SW 1271 (cell line): ENCODE data around the gene CDKN2A.

Source experiments
- DNase-seq, 2 experiments: peaks; one replicate each; lab custom pipeline; 2025; lab: John Stamatoyannopoulos, UW

Gene CDKN2A

DNA sequence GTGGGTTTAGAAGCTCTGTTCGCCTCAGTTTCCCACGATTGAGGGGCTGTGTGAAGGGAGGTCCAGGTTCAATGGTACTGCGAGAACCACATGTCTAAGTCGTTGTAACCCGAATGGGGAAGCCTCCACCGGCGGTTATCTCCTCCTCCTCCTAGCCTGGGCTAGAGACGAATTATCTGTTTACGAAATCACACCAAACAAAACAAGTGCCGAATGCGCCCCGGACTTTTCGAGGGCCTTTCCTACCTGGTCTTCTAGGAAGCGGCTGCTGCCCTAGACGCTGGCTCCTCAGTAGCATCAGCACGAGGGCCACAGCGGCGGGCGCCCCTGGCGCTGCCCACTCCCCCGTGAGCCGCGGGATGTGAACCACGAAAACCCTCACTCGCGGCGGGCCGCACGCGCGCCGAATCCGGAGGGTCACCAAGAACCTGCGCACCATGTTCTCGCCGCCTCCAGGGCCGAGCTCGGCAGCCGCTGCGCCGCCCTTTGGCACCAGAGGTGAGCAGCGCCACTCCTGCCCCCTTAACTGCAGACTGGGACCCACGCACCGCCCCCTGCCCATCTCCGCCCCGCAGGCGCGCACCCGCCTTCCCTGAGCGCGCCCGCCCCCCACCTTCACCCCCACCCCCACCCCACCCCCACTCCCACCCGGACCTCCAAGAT is at the start of gene CDKN2A:
TSS of gene CDKN2A (minus strand) at position 500 of the 663 bp plus-strand sequence.
- DNase-seq: no peak

GRCh38 chr9:22043928-22044327 is 49.7 kb upstream of the CDKN2A start:
- DNase-seq: no peak

GRCh38 chr9:22041775-22042174 is 47.6 kb upstream of the CDKN2A start:
- no peak for DNase-seq

- DNase-seq: no peak
Observed at GRCh38 chr9:22041344-22041743, 47.2 kb upstream of the CDKN2A start.

- no peak for DNase-seq
Observed at GRCh38 chr9:22040760-22041159, 46.6 kb upstream of the CDKN2A start.

DNA sequence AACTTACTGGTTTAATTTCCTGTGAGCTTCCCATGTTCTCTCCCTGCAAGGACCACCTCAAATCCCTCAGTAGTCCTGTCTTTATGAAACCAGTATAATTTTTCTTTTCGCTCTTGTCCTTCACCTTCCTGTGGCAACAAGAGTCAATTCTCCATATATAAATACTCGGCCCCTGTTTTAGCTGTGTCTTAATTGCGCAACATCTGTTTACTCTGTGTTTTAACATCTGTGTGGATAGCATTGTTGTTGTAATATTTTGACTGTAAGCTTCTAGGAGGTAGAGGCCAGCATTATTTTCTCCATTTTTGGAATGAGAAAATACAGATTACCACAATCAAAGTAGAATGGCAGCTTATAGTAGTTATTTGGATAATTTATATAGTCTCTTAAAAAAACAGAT is 45.1 kb upstream of the CDKN2A start:
- DNase-seq: no peak

DNA sequence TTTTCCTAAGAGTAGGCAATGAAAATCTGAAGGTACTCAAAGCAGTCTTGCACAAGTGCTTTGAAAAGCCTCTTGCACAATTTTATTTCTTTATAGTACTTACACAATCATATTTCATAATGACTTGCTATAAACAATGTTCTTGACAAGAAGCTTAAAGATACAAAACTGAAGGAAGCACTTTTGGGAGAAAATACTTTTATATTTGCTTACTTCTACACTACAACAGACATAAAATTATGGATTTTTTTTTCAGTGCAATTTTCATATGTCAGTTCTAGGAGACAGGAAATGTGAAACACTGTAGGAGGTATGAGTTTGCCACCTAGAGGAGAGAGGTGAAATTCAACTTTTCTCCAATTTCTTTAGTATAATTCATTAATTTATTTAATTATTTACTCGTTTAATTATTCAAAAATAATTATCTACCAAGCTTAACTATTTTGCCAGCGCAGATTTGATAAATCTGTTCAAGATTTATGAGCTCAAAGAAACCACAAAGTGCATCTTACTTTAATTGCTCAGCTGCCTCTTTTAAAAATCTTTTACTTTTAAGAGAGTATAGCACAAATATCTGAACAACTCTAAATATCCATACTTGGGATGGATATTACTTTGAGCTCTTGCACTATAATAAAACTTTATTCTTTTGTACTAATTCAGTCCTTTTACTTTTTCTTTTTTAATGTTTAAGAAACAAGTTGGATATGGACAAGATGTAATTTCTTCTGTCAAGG is 43.9 kb upstream of the CDKN2A start:
- no peak for DNase-seq

DNA sequence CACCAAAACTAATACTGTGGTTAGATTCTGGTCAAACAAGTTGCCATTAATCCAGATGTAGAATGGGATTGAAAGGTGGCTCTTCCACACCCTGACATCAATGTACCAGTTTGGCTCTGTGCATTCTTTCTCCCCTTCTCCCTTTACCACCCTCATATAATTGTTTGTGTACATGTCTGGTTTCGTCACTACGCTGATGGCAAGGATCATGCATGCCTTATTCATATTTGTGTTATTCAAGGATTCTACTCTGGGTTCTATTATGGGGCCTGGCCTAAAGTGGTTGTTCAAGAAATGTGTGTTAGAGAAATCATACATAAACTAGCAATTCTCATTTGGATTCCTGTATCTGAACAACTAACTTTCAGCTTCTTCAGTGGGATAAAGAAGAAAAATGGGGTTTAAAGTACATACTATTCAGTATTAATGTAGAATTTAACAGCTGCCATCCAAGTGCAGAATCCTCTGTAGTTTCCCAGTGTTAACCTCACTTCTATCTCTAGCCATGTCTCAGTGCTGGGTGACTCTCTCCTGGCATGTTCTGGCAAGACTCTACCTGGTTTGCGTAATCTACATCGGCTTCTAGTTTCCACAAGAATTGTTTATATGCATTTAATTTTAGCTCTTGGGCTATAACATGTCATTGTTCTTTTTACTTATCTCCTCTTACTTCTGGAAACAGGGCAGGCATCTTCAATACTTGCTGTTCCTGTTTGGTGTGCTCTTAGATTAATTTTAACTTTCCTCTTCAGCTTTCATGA is 42.9 kb upstream of the CDKN2A start:
- DNase-seq: no peak

- no peak for DNase-seq
Observed at GRCh38 chr9:22035591-22036011, 41.4 kb upstream of the CDKN2A start.

- DNase-seq: no peak
Observed at GRCh38 chr9:22033012-22033630, 38.9 kb upstream of the CDKN2A start.

DNA sequence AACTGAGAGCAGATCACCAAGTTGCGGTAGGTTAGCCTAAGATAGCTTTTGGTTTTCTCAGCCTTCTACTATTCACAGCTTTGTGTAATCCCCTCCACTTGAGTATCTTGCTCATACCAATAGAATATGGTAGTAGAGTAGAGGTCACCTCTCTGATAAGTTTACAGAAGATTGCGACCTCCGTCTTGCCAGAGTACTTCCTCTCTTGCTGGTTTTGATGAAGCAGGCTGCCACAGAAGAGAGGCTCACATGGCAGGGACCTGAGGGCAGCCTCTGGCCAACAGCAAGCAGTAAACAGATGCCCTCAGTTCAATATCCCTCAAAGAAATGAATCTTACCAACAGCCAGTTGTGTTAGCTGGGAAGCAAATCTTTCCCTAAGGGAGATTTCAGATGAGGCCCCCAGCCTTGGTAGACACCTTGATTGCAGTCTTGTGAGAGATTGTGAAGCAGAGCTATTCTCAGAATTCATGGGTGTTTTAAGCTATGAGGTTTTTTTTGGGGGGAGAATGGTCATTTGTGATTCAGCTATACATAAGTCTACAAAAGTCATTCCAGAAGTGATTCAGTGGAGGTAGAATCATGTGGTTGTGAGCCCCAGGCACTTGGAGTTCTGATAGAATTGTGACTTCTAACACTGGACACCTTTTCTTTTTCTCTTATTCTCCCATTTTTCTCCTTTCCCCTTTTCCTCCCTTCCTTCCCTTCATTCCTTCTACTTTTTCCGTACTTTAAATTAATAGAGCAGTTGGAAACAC is 37.6 kb upstream of the CDKN2A start:
- no peak for DNase-seq

DNA sequence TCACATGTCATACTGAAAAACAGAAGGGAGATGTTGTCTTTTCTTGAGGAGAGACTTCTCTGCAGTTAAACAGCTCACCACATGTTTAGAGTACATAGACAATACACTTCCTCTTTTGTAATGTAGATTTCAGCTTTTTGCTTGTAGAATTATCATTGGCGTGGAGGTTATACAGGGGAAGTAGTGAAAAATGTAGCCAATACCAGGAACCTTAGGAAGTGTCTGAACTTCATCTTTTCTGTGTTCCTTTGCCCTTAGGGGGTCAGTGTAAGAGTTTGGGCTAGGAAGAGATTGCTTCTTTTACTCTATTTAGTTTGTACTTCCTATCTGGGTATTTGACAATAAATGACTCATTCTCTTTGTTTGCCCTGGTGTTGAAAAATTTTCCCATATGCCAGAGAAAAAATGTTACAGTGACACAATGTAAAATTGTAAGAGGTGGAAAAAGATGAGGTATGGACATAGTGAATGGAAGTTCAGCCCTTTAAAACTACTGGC is 36.0 kb upstream of the CDKN2A start:
- no peak for DNase-seq

GRCh38 chr9:22029231-22029630 is 35.0 kb upstream of the CDKN2A start:
- no peak for DNase-seq

GRCh38 chr9:22028394-22028793 is 34.2 kb upstream of the CDKN2A start:
- DNase-seq: no peak

DNA sequence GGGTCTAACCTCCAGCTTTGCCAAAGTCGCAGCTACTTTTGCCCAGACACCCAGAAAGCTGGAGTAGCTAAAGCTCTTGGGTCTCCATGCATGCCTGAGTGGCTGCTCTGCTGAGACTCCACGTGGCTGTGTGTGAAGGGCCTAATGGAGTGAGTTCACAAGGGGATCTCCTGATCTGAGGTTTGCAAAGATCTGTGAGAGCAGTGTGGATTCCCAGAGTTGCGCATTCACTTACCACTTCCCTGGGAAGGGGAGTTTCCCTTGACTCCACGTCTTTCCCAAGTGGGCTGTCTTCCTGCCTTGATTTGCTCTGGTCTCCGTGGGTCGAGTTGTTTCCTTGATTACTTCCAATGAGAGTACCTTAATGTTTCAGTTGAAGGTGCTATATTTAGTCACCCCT is 32.5 kb upstream of the CDKN2A start:
- DNase-seq: no peak

GRCh38 chr9:22022396-22022795 is 28.2 kb upstream of the CDKN2A start:
- no peak for DNase-seq

- DNase-seq: no peak
Observed at GRCh38 chr9:22010866-22011625, 16.9 kb upstream of the CDKN2A start.

DNA sequence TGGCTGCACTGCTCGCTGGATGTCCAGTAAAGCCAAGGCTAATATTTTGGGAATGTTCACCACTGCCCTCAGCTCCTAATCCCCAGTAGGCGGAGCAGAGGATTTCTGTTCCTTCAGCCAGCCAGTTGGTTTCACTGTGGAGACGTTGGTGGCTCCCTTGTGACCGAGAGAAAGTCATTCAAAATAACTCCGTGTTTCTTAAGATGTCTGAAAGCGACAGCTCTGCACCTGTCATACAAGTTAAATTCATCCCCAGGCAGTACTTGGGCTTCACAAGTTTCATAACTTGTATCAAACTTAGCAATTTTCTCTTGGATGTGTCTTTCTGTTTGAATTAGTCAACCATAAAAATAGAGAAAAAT is 15.3 kb upstream of the CDKN2A start:
- no peak for DNase-seq

DNA sequence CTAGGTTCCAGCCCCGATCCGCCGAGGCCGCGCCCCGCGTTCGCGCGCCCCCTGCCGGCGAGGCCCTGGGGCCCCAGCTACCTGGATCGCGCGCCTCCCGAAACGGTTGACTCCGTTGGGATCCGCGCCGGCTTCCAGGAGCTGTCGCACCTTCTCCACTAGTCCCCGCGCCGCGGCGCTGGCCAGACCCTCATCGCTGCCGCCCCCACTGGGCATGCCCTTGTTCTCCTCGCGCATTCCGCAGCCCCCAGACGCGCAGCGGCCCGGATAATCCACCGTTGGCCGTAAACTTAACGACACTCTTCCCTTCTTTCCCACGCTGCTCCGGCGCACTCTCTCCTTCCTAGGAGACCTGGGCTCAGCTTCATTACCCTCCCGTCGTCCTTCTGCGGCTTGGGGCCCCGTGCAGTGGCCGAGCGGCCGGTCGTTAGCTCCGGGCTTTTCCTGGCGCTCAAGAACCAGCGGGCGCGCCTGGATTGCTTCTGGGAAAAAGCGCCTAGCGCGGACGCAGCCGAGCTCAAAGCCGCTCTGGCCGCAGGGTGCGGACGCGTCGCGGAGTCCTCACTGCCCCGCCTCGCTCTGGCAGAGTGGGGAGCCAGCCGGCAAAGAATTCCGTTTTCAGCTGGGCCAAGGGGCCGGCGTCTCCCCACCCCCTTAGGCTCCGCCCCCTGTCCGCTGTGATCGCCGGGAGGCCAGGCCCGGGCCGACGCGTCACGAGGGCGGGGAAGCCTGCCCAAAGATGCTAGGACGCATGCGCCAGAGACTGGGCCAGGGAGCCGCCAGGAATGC is 14.7 kb upstream of the CDKN2A start, which contains the start of gene CDKN2B:
TSS of gene CDKN2B (minus strand) at position 589 of the 789 bp plus-strand sequence. CDS start at position 237, 352 bp downstream.
- no peak for DNase-seq

GRCh38 chr9:22008384-22008716 is 14.2 kb upstream of the CDKN2A start:
- DNase-seq: no peak
